GM18873 (cell line): Measurements from ENCODE around the gene BASP1.
A peak's percentile ranks its signal among the peaks of the same experiment; 100 is the strongest.
"Not testable (repeated sequence)": the region's sequence is repeated elsewhere in the genome, so short reads cannot be mapped to it uniquely, and the experiment has no call there.

ENCODE experiments used
- ATAC-seq: cut with Tn5 transposase; IDR thresholded peaks from one replicate; pipeline ENCODE4 v1.9.1; 2021; ENCODE audit warnings: mild to moderate bottlenecking, moderate library complexity, moderate number of reproducible peaks; ENCODE audit not compliant: unreplicated experiment, low FRiP score

The BASP1 gene

GRCh38 chr5:17249029-17249634, 31.7 kb downstream of the BASP1 start:
- no peak for ATAC-seq

- ATAC-seq = not testable (repeated sequence)
Measured at GRCh38 chr5:17249841-17250240, 32.4 kb downstream of the BASP1 start.

- ATAC-seq = no peak
Measured at GRCh38 chr5:17252543-17252942, 35.1 kb downstream of the BASP1 start.

- ATAC-seq = peak; percentile 49
Measured at GRCh38 chr5:17255471-17256021, 38.1 kb downstream of the BASP1 start.

- ATAC-seq = no peak
Measured at GRCh38 chr5:17256171-17256570, 38.7 kb downstream of the BASP1 start.

GRCh38 chr5:17256839-17257238, 39.4 kb downstream of the BASP1 start:
- ATAC-seq = no peak

- ATAC-seq = peak; percentile 91
Measured at GRCh38 chr5:17257705-17258273, 40.4 kb downstream of the BASP1 start.

GRCh38 chr5:17258431-17258830, 41.0 kb downstream of the BASP1 start:
- ATAC-seq = no peak

- not testable (repeated sequence) for ATAC-seq
Measured at GRCh38 chr5:17259012-17259411, 41.6 kb downstream of the BASP1 start.

- no peak for ATAC-seq
Measured at GRCh38 chr5:17259630-17260257, 42.3 kb downstream of the BASP1 start.

- no peak for ATAC-seq
Measured at GRCh38 chr5:17260549-17260948, 43.1 kb downstream of the BASP1 start.

- no peak for ATAC-seq
Measured at GRCh38 chr5:17261075-17261474, 43.6 kb downstream of the BASP1 start.

GRCh38 chr5:17265041-17265440, 47.6 kb downstream of the BASP1 start:
- no peak for ATAC-seq

- ATAC-seq = peak; percentile 75
Measured at GRCh38 chr5:17267106-17267505, 49.7 kb downstream of the BASP1 start.

- ATAC-seq = peak; percentile 75
Measured at GRCh38 chr5:17269201-17269600, 51.8 kb downstream of the BASP1 start.

GRCh38 chr5:17272111-17272510, 54.7 kb downstream of the BASP1 start:
- ATAC-seq = no peak

GRCh38 chr5:17275289-17276158, 58.1 kb downstream of the BASP1 start:
- no peak for ATAC-seq

GRCh38 chr5:17276445-17276844, 59.0 kb downstream of the BASP1 start:
- peak; percentile 74 for ATAC-seq

GRCh38 chr5:17277907-17278306, 60.5 kb downstream of the BASP1 start:
- no peak for ATAC-seq

- ATAC-seq = no peak
Measured at GRCh38 chr5:17278931-17279330, 61.5 kb downstream of the BASP1 start.

GRCh38 chr5:17279487-17279886, 62.1 kb downstream of the BASP1 start:
- no peak for ATAC-seq
